ENCODE results near the gene CFAP20DC.

DNA sequence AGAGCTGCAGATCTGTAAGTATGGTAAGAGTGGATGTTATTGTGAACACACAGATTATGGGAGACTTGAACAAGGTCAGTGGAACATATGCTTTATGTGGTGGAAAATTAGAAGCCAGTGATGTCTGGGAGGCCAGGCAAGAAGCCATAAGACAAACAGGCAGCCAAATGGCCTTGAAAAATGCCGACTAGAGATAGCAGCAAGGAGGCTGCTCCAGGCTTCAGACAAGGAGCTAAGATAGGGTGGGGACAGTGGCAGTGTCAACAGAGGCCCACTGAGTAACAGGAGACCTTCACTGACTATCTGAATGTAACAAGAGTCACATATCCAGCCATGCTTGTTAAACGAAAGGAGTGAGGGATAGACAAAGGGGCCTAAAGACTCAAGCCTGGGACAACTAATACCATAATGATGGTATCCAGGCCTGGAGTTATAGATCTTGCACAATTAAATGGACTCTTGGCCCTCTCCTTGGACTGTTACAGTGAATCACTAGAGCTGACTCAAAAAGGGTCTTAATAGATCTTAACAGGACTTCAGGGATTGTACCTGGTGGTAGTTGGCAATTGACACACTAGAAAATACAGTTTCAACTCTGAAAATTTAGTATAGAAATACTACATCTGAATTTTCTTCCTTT, 50.6 kb downstream of the CFAP20DC start:
- TF ChIP-seq, protein P1, sequence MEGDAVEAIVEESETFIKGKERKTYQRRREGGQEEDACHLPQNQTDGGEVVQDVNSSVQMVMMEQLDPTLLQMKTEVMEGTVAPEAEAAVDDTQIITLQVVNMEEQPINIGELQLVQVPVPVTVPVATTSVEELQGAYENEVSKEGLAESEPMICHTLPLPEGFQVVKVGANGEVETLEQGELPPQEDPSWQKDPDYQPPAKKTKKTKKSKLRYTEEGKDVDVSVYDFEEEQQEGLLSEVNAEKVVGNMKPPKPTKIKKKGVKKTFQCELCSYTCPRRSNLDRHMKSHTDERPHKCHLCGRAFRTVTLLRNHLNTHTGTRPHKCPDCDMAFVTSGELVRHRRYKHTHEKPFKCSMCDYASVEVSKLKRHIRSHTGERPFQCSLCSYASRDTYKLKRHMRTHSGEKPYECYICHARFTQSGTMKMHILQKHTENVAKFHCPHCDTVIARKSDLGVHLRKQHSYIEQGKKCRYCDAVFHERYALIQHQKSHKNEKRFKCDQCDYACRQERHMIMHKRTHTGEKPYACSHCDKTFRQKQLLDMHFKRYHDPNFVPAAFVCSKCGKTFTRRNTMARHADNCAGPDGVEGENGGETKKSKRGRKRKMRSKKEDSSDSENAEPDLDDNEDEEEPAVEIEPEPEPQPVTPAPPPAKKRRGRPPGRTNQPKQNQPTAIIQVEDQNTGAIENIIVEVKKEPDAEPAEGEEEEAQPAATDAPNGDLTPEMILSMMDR (IDR thresholded peaks at IDR 0.05) = no peak
- TF ChIP-seq ZFX (IDR thresholded peaks at IDR 0.05; ENCODE audit: borderline replicate concordance) = no peak
